ENCODE results near the gene GAPVD1.
"Not testable (repeated sequence)": the region's sequence is repeated elsewhere in the genome, so short reads cannot be mapped to it uniquely, and the experiment has no call there.

The GAPVD1 gene

DNA sequence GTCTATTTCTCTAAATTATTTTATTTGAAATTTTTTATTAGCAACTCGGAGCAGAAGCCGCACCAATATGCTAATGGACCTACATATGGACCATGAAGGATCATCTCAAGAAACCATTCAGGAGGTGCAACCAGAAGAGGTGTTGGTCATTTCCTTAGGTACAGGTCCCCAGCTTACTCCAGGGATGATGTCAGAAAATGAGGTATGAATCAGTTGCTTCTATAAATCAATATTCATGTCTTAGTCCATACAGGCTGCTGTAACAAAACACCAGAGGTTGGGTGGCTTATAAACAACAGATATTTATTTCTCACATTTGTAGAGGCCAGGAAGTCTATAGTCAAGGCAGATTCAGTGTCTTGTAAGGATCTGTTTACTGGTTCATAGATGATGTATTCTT lies 50.8 kb downstream of the GAPVD1 start:
- DNase-seq, result no peak

GRCh38 chr9:125316359-125316758 lies 54.7 kb downstream of the GAPVD1 start:
- DNase-seq, result not testable (repeated sequence)

GRCh38 chr9:125317704-125318103 lies 56.1 kb downstream of the GAPVD1 start:
- DNase-seq, result no peak

DNA sequence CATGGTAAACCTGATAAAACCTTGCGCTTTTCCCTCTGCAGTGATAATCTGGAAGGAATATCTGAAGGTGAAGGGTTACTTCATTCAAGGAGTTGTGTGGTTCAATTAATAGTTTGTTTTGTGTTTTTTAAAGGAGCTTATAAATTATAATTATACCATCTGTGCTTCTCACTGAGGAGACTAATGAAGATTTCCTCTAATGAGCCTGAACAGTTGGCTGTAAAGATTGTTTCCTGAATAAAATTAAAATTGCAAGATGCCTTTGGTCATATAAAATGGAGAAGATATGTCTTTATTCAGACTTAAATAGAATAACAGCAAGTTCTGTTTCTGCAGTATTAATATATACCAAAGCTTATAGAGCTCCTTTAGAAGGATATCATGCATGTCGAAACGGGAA lies 59.9 kb downstream of the GAPVD1 start:
- no peak for DNase-seq

DNA sequence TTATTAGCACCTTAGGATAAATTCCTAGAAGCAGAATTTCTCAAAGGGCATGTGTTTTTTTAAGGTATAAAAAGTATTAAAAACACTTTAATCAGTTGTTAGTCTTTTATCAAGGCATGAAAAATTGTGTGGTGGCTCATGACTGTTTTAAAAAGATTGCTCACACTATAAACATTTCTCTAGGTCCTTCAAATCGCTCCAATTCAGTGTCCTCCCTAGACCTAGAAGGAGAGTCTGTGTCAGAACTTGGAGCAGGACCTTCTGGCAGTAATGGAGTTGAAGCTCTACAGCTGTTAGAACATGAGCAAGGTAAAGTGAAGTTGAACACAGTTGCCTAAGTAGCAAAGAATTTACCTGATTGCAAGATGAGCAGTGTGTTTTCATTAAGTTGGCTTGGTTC lies 62.0 kb downstream of the GAPVD1 start:
- DNase-seq, result no peak

- peak; percentile 26 for DNase-seq
Measured at GRCh38 chr9:125325826-125326225, 64.2 kb downstream of the GAPVD1 start.

GRCh38 chr9:125329978-125330377 lies 68.4 kb downstream of the GAPVD1 start:
- no peak for DNase-seq

- no peak for DNase-seq
Measured at GRCh38 chr9:125330587-125330986, 69.0 kb downstream of the GAPVD1 start.

GRCh38 chr9:125332527-125332926 lies 70.9 kb downstream of the GAPVD1 start:
- no peak for DNase-seq

GRCh38 chr9:125337236-125337635 lies 75.6 kb downstream of the GAPVD1 start:
- DNase-seq, result no peak

DNA sequence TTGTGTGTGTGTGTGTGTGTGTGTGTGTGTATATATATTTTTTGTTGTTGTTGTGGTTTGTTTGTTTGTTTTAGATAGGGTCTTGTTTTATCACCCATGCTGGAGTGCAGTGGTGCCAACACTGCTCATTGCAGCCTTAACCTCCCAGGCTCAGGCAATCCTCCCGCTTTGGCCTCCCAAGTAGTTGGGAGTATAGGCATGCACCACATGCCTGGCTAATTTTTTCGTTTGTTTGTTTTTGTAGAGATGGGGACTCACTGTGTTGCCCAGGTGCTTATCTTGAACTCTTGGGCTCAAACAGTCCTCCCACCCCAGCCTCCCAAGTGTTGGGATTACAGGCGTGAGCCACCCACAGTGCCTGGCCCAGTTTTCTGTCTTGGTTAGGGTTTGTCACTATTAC lies 77.3 kb downstream of the GAPVD1 start:
- no peak for DNase-seq

DNA sequence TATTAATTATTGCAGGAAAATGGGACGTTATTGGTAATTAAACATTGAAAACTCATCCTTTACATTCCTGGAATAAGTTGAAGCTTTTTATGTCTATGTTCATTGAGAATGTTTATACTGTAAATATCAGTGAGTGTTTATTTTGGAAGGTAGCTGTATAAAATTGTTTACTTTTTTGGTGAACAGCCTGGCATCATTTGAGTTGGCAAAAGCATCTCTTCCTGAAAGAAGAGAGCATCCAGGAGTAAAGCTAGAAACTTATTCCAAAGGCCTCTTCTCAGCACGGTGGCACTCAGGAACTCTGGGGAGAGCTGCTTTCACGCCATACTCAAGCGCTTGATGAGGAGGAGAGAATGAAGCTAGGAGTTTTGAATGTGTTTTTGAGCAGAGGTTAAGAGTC lies 79.9 kb downstream of the GAPVD1 start:
- DNase-seq, result no peak

- peak; percentile 35 for DNase-seq
Measured at GRCh38 chr9:125343518-125344275, 82.1 kb downstream of the GAPVD1 start.

GRCh38 chr9:125346080-125346732 lies 84.6 kb downstream of the GAPVD1 start:
- DNase-seq, result no peak

GRCh38 chr9:125355601-125356000 lies 94.0 kb downstream of the GAPVD1 start:
- no peak for DNase-seq

DNA sequence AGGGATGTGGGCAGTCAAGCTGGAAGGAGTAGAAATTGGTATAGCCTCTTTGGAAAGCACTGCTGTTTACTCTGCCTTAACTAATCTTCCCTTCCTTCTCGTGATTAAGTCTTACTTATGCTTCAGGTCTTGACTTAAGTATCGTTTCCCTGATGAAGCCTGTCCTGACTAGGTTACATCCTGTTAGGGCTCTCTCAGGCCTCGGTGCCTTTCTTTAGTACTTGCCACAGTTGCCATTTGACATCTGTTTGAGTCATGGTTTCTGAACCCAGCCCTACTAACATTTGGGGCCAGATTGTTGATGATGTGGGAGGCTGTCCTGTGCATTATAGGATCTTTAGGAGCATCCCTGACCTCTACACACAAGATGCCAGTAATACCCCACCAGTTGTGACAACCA lies 94.4 kb downstream of the GAPVD1 start:
- DNase-seq, result no peak

DNA sequence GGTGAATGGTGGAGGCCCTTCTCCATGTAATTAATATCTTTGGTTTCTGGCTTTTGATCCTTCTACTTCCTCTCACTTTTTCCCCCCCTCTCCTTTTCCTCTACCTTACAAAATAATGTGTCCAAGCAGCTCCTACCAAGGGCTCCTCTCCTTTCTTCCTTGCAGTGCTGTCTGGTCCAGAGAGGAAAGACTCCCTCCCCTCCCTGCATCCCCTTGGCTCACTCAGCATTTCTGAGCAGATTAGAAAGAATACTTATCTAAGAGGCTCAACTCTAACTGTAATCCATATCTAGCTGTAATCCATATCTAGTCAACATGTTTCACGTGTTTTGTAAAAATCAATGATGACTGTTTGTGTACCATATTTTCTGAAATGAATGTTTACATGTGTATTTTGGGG lies 97.4 kb downstream of the GAPVD1 start:
- no peak for DNase-seq

DNA sequence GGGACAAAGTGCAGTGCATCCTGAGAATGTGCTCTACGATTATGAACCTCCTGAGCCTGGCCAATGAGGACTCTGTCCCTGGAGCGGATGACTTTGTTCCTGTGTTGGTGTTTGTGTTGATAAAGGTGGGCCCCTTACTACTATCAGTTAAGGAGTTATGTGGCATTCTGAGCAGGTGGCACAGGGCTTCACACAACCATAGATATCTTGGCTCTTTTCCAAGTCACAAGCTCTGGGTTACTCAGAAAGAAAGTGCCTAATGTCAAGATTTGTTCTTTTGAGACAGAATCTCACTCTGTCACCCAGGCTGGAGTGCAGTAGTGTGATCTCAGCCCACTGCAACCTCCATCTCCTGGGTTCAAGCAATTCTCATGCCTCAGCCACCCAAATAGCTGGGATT lies 99.0 kb downstream of the GAPVD1 start:
- no peak for DNase-seq

- DNase-seq, result peak; percentile 16
Measured at GRCh38 chr9:125361837-125362531, 100.4 kb downstream of the GAPVD1 start.

DNA sequence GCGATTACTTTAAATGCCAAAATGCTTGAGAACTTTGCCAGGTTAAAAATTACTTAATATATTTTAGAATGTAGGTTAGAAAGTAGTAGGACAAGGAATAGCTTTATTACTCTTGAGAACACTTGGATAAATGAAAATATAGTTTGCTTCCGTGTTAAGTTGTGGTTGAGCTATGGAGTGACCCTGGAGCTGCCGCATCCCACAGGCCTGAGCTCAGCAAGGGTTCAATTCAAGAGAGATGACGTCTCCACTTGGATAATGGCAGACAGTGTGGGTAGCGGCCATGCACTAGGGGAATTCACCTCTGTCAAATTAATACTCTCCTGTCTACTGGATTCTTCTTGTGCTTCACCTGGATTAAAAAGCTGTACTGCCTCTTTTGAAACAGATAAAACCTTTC lies 105.0 kb downstream of the GAPVD1 start:
- DNase-seq, result no peak

DNA sequence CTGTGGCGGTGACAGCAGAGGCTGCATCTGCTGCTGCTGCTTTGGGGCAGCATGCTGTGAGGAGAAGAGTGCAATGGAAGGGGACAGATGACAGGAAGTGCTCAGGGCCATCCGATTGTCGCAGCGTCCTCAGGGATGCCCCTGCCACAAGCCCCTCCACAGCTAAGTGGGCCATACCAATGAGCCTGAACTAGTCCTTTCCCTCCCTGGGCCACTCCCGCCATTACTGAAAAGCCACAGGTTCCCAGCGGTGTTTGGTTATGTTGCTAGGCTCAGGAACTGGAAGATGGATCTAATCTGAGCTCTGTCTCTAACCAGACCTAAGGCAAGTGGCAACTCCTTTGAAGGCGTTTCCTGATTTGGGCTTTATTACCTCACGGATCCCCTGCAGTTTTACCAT lies 109.2 kb downstream of the GAPVD1 start:
- no peak for DNase-seq

- no peak for DNase-seq
Measured at GRCh38 chr9:125372441-125373226, 111.0 kb downstream of the GAPVD1 start.

All from fibroblast of skin of right biceps (primary cell).